ENCODE data around the gene CACNB2.

CACNB2 gene

GRCh38 chr10:18319628-18320027 lies 179.4 kb downstream of the CACNB2 start:
- POLR2A ChIA-PET: no interaction called here
- CTCF ChIA-PET: no interaction called here
- no peak for DNase-seq (ENCODE audit: extremely low spot score)
- no peak for TF ChIP-seq NFRKB (IDR thresholded peaks at IDR 0.05)
- no peak for TF ChIP-seq PKNOX1 (IDR thresholded peaks at IDR 0.05)
- TF ChIP-seq FOXM1 (IDR thresholded peaks at IDR 0.05; ENCODE audit: borderline replicate concordance): no peak
- no peak for TF ChIP-seq FOXK2 (IDR thresholded peaks at IDR 0.05)
- no peak for TF ChIP-seq LEF1 (IDR thresholded peaks at IDR 0.05; ENCODE audit: borderline replicate concordance)
- no peak for TF ChIP-seq TARDBP (IDR thresholded peaks at IDR 0.05)
- TF ChIP-seq ARNT (IDR thresholded peaks at IDR 0.05): no peak
- TF ChIP-seq SP1 (IDR thresholded peaks at IDR 0.05): no peak

GRCh38 chr10:18321371-18321770 lies 181.1 kb downstream of the CACNB2 start:
- ChIA-PET CTCF (no interaction called here), POLR2A (no interaction called here)
- TF ChIP-seq LEF1 (IDR thresholded peaks at IDR 0.05; ENCODE audit: borderline replicate concordance): no peak
- TF ChIP-seq ARNT (IDR thresholded peaks at IDR 0.05): no peak
- TF ChIP-seq ZNF384 (IDR thresholded peaks at IDR 0.05): no peak
- no peak for TF ChIP-seq L3MBTL2 (conservative IDR thresholded peaks at IDR 0.05)
- no peak for TF ChIP-seq FOXA1 (IDR thresholded peaks at IDR 0.05)
- no peak for TF ChIP-seq SUZ12 (IDR thresholded peaks at IDR 0.05)
- no peak for TF ChIP-seq ELF4 (IDR thresholded peaks at IDR 0.05)
- no peak for TF ChIP-seq HDGF (IDR thresholded peaks at IDR 0.05; ENCODE audit: borderline replicate concordance)
- no peak for TF ChIP-seq TARDBP (IDR thresholded peaks at IDR 0.05)
- no peak for DNase-seq (ENCODE audit: extremely low spot score)

- no peak for DNase-seq (ENCODE audit: extremely low spot score)
- no peak for TF ChIP-seq L3MBTL2 (conservative IDR thresholded peaks at IDR 0.05)
- TF ChIP-seq ZNF384 (IDR thresholded peaks at IDR 0.05): no peak
- TF ChIP-seq SP1 (IDR thresholded peaks at IDR 0.05): no peak
- TF ChIP-seq SUZ12 (IDR thresholded peaks at IDR 0.05): no peak
- TF ChIP-seq ARNT (IDR thresholded peaks at IDR 0.05): no peak
- no peak for TF ChIP-seq LEF1 (IDR thresholded peaks at IDR 0.05; ENCODE audit: borderline replicate concordance)
- TF ChIP-seq NFRKB (IDR thresholded peaks at IDR 0.05): no peak
- no peak for TF ChIP-seq CTBP1 (IDR thresholded peaks at IDR 0.05; ENCODE audit: borderline replicate concordance)
- ChIA-PET POLR2A (no interaction called here), CTCF (no interaction called here)
These were observed 183.7 kb downstream of the CACNB2 start for GRCh38 chr10:18323916-18324315.

DNA sequence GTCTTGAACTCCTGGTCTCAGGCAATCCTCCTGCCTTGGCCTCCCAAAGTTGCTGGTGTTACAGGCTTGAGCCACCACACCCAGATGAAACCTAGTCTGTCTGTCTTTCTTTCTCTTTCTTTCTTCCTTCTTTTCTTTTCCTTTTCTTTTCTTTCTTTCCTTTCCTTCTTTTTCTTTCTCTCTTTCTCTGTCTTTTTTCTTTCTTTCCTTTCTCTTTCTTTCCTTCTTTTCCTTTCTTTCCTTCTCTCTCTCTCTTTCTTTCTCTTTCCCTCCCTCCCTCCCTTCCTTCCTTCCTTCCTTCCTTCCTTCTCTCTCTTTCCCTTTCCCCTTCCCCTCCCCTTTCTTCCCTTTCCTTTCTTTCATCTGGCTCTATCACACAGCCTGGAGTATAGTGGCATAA lies 185.2 kb downstream of the CACNB2 start:
- CTCF ChIA-PET: no interaction called here
- no peak for DNase-seq (ENCODE audit: extremely low spot score)
- TF ChIP-seq LEF1 (IDR thresholded peaks at IDR 0.05; ENCODE audit: borderline replicate concordance): no peak
- no peak for TF ChIP-seq FOXA1 (IDR thresholded peaks at IDR 0.05)
- no peak for TF ChIP-seq CTBP1 (IDR thresholded peaks at IDR 0.05; ENCODE audit: borderline replicate concordance)
- TF ChIP-seq FOXM1 (IDR thresholded peaks at IDR 0.05; ENCODE audit: borderline replicate concordance): no peak
- no peak for TF ChIP-seq HDGF (IDR thresholded peaks at IDR 0.05; ENCODE audit: borderline replicate concordance)
- TF ChIP-seq BHLHE40 (IDR thresholded peaks at IDR 0.05; ENCODE audit: borderline replicate concordance): no peak
- no peak for TF ChIP-seq FOXK2 (IDR thresholded peaks at IDR 0.05)
- no peak for TF ChIP-seq PKNOX1 (IDR thresholded peaks at IDR 0.05)
- TF ChIP-seq L3MBTL2 (conservative IDR thresholded peaks at IDR 0.05): no peak
- no peak for TF ChIP-seq ARNT (IDR thresholded peaks at IDR 0.05)
- no peak for TF ChIP-seq SP1 (IDR thresholded peaks at IDR 0.05)
- TF ChIP-seq ZNF384 (IDR thresholded peaks at IDR 0.05): no peak
- TF ChIP-seq NFRKB (IDR thresholded peaks at IDR 0.05): no peak
- TF ChIP-seq SUZ12 (IDR thresholded peaks at IDR 0.05): no peak
- TF ChIP-seq ELF4 (IDR thresholded peaks at IDR 0.05): no peak
- TF ChIP-seq TARDBP (IDR thresholded peaks at IDR 0.05): no peak
- POLR2A ChIA-PET: no interaction called here

DNA sequence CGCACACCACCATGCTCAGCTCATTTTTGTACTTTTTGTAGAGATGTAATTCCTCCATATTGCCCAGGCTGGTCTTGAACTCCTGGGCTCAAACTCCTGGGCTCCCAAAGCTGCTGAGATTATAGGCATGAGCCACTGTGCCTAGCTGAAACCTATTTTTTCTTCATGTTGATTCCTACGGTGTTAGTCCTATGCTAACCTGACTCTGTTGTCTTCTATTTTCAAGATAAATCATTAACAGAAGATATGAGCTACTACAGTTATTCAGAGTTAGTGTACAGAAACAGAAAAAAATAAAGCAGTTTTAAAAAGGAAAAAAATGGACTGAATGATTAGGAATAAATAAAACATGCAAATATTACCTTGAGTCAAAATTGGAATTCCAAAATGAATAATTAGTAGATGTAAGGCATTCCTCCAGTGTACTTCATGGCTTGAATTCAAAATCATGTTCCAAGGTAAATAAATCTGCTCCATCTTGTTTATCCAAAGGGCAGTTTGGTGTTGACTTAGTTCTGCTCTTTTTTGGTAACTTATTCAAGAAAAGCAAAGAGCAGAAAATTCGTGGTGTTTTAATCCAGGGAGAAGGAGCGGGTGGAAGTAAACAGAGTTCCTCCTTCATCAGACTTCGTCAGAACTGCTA lies 185.8 kb downstream of the CACNB2 start:
- CTCF ChIA-PET: no interaction called here
- no peak for DNase-seq (ENCODE audit: extremely low spot score)
- no peak for TF ChIP-seq L3MBTL2 (conservative IDR thresholded peaks at IDR 0.05)
- no peak for TF ChIP-seq BHLHE40 (IDR thresholded peaks at IDR 0.05; ENCODE audit: borderline replicate concordance)
- TF ChIP-seq ELF4 (IDR thresholded peaks at IDR 0.05): no peak
- no peak for TF ChIP-seq SUZ12 (IDR thresholded peaks at IDR 0.05)
- no peak for TF ChIP-seq CTBP1 (IDR thresholded peaks at IDR 0.05; ENCODE audit: borderline replicate concordance)
- no peak for TF ChIP-seq FOXK2 (IDR thresholded peaks at IDR 0.05)
- no peak for TF ChIP-seq ZNF384 (IDR thresholded peaks at IDR 0.05)
- TF ChIP-seq HDGF (IDR thresholded peaks at IDR 0.05; ENCODE audit: borderline replicate concordance): no peak
- no peak for TF ChIP-seq FOXM1 (IDR thresholded peaks at IDR 0.05; ENCODE audit: borderline replicate concordance)
- TF ChIP-seq LEF1 (IDR thresholded peaks at IDR 0.05; ENCODE audit: borderline replicate concordance): no peak
- no peak for TF ChIP-seq TARDBP (IDR thresholded peaks at IDR 0.05)
- no peak for TF ChIP-seq ARNT (IDR thresholded peaks at IDR 0.05)
- TF ChIP-seq PKNOX1 (IDR thresholded peaks at IDR 0.05): no peak
- no peak for TF ChIP-seq NFRKB (IDR thresholded peaks at IDR 0.05)
- TF ChIP-seq FOXA1 (IDR thresholded peaks at IDR 0.05): no peak
- no peak for TF ChIP-seq SP1 (IDR thresholded peaks at IDR 0.05)
- POLR2A ChIA-PET: no interaction called here

GRCh38 chr10:18328941-18329340 lies 188.7 kb downstream of the CACNB2 start:
- TF ChIP-seq L3MBTL2 (conservative IDR thresholded peaks at IDR 0.05) (no peak), ELF4 (IDR thresholded peaks at IDR 0.05) (no peak), CTBP1 (IDR thresholded peaks at IDR 0.05; ENCODE audit: borderline replicate concordance) (no peak), ARNT (IDR thresholded peaks at IDR 0.05) (no peak), TARDBP (IDR thresholded peaks at IDR 0.05) (no peak), LEF1 (IDR thresholded peaks at IDR 0.05; ENCODE audit: borderline replicate concordance) (no peak), PKNOX1 (IDR thresholded peaks at IDR 0.05) (no peak), SUZ12 (IDR thresholded peaks at IDR 0.05) (no peak), BHLHE40 (IDR thresholded peaks at IDR 0.05; ENCODE audit: borderline replicate concordance) (no peak), HDGF (IDR thresholded peaks at IDR 0.05; ENCODE audit: borderline replicate concordance) (no peak), FOXA1 (IDR thresholded peaks at IDR 0.05) (no peak), NFRKB (IDR thresholded peaks at IDR 0.05) (no peak), FOXK2 (IDR thresholded peaks at IDR 0.05) (no peak), FOXM1 (IDR thresholded peaks at IDR 0.05; ENCODE audit: borderline replicate concordance) (no peak), SP1 (IDR thresholded peaks at IDR 0.05) (no peak), ZNF384 (IDR thresholded peaks at IDR 0.05) (no peak)

More at GRCh38 chr10:18328941-18329340, 188.7 kb downstream of the CACNB2 start:
- ChIA-PET CTCF (no interaction called here), POLR2A (no interaction called here)
- DNase-seq (ENCODE audit: extremely low spot score): no peak
